GM12864 (cell line): ENCODE data around the gene CCDC97.

Experiments used
- DNase-seq: peaks from one replicate; pipeline ENCODE4 v3.0.0-alpha.2; 2011; ENCODE audit warnings: low read depth
- H3K4me3 ChIP-seq: 2 replicates; pipeline ENCODE4 v1.5.1; 2011; ENCODE audit warnings: mild to moderate bottlenecking, low read depth, low read length, control low read depth
- TF ChIP-seq, protein P1 (sequence below): IDR thresholded peaks from 2 replicates; pipeline ENCODE4 v1.5.1; 2011; ENCODE audit warnings: low read depth, mild to moderate bottlenecking, moderate library complexity, low read length, control low read depth, inconsistent platforms; ENCODE audit errors: missing control alignments

The CCDC97 gene

DNA sequence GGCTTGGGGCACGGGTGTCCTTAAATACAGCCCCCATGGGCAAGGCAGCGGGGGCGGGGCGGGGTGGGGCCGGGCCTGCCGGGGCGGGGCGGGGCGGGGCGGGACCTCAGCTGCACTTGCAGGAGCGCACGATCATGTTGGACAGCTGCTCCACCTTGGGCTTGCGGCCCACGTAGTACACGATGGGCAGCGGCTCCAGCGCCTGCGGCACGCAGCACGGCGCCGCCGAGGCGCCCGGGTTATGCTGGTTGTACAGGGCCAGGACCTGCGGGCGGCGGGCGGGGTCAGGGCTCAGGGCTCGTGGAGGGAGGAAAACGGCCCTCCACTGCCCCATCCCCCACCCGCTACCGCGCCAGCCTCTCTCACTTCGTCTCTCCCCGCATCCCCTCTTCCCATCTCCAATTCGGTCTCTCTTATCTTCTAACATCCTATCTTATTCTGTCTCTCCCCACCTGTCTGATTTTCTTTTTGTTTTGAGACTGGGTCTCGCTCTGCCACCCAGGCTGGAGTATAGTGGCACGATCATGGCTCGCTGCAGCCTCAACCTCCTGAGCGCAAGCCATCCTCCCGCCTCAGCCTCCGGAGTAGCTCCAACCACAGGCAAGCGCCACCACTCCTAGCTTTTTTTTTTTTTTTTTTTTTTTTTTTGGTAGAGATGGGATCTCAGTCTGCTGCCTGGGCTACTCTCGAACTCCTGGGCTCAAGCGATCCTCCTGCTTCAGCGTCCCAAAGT is 21.1 kb downstream of the CCDC97 start:
- no peak overlapping the region for H3K4me3 ChIP-seq
- DNase-seq, result no peak

DNA sequence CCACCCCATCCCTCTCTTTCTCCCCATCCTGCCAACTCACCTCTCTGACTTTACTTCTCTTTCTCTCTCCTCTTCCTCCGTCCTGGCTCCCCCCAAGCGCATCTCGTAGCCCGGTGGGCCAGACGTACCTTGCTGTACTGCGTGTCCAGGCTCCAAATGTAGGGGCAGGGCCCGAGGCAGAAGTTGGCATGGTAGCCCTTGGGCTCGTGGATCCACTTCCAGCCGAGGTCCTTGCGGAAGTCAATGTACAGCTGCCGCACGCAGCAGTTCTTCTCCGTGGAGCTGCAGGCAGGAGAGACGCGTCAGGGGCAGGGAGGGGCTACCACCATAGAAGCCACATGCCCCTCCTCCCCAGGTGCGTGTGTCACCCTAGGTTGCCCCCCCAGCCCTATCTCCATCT is 22.0 kb downstream of the CCDC97 start:
- no peak overlapping the region for H3K4me3 ChIP-seq
- no peak for DNase-seq
- TF ChIP-seq, protein P1, sequence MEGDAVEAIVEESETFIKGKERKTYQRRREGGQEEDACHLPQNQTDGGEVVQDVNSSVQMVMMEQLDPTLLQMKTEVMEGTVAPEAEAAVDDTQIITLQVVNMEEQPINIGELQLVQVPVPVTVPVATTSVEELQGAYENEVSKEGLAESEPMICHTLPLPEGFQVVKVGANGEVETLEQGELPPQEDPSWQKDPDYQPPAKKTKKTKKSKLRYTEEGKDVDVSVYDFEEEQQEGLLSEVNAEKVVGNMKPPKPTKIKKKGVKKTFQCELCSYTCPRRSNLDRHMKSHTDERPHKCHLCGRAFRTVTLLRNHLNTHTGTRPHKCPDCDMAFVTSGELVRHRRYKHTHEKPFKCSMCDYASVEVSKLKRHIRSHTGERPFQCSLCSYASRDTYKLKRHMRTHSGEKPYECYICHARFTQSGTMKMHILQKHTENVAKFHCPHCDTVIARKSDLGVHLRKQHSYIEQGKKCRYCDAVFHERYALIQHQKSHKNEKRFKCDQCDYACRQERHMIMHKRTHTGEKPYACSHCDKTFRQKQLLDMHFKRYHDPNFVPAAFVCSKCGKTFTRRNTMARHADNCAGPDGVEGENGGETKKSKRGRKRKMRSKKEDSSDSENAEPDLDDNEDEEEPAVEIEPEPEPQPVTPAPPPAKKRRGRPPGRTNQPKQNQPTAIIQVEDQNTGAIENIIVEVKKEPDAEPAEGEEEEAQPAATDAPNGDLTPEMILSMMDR, result no peak

More for the DNA sequence above, 21.1 kb downstream of the CCDC97 start:
- TF ChIP-seq, protein P1, result no peak

DNA sequence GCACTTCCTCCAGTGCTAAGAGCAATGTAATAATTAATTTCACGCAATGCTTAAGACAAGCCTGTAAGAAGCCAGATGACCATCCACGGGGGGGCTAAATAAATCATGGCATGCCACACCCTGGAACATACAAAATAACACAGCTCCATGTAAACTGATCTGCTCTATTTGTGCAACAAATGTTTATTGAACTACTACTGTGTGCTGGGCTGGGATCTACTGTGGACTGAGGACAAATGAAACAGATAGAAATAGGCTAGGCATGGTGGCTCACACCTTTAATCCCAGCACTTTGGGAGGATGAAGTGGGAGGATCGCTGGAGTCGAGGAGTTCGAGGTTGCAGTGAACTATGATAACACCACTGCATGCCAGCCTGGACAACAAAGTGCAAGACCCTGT is 22.5 kb downstream of the CCDC97 start:
- DNase-seq, result no peak
- TF ChIP-seq, protein P1, result no peak

DNA sequence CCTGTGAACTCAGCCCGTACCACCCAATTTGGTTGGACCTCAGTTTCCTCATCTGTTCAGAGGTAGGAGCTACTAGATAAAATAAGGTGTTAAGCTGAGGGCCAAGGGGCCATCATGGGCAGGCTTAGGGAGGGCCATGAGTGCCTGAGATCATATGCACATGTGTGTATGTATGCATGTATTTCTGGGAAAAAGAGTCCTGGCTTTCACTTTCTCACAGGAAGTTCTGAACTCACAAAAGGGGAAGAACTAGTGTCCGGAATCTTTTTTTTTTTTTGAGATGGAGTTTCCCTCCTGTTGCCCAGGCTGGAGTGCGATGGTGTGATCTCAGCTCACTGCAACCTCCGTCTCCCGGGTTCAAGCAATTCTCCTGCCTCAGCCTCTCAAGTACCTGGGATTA is 24.8 kb downstream of the CCDC97 start:
- TF ChIP-seq, protein P1, result no peak
- no peak for DNase-seq
- no peak overlapping the region for H3K4me3 ChIP-seq

More for the DNA sequence above, 22.5 kb downstream of the CCDC97 start:
- no peak overlapping the region for H3K4me3 ChIP-seq

DNA sequence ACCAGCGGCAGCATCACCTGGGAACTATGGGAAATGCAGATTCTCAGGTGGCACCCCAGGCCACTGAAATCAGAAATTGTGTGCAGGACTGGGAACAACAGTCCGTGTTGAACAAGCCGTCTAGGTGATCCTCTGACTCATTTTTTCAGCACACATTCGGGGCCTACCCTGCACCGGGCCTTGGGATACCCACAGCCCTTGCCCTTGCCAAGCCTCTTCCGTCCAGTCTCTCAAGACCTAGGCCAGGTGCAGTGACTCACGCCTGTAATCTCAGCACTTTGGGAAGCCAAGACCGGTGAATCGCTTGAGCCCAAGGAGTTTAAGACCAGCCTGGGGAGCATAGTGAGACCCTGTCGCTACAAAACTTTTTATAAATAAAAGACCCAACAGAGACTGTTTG is 25.5 kb downstream of the CCDC97 start:
- no peak for DNase-seq
- TF ChIP-seq, protein P1, result no peak
- H3K4me3 ChIP-seq, result no peak overlapping the region

DNA sequence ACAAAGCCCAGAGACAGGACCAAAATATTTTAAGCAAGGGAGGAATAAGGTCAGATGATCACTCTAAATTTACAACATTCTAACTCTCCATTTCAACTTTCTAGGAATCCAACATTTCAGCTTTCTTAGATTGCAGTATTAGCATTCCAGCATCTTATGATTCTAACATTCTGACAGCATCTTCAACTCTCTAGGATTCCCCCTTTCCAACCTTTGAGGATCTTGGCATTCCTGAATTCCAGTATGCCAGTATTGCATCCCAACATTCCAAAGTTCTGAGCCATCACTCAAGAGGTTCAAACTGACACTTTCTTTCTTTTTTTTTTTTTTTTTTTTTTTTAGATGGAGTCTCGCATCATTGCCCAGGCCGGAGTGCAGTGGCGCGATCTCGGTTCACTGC is 30.0 kb downstream of the CCDC97 start:
- no peak overlapping the region for H3K4me3 ChIP-seq
- TF ChIP-seq, protein P1, result no peak
- no peak for DNase-seq
